AG09319 (cell line): ENCODE measurements around the gene SYF2.

ENCODE experiments used
- DNase-seq: peaks from one replicate; pipeline ENCODE4 v3.0.0-alpha.2; 2010; ENCODE audit warnings: low read depth; ENCODE audit errors: extremely low read depth
- TF ChIP-seq, protein P1 (sequence below): IDR thresholded peaks from 2 replicates; pipeline ENCODE4 v1.5.1; 2011; ENCODE audit warnings: low read depth, mild to moderate bottlenecking, inconsistent platforms, low read length, moderate library complexity

SYF2 gene

DNA sequence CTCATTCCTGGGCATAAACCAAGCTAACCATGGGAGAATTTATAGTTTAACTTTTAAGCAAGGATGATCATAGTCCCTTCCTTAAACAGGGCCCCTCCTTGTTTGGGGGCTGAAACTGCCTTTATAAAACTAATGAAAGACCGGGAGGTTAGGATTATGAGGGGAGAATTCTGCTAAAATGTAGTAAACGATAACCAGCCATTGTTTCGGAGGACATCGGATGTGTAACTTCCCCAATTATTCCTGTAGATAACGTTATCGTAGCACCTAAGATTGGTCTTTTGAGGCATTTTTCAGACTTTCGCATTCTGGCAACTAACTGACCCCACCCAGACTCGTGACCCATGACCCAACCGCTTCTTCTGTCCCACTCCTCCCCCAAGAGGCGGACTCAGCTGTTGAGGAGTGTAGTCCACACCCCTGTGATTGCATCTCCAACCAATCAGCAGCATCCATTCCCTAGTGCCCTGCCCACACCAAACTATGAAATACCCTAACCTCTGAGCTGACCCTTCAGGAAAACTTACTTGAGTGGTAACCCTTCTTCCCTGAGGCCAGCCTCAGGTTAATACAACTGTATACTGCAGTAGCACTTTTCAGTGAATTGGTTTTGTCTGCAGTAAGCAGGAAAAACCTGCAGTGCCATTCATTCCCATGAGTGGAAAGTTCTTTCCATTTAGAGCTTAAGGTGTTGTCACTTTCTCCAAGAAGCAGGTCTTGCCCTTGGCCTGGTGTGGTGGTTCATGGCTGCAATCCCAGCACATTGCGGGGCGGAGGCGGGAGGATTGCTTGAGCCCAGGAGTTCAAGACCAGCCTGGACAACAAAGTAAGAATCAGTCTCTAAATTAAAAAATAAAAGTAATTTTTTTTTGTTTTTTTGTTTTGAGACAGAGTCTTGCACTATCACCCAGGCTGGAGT lies 823 bp upstream of the SYF2 start:
- DNase-seq, result peak; percentile 63
- TF ChIP-seq, protein P1, sequence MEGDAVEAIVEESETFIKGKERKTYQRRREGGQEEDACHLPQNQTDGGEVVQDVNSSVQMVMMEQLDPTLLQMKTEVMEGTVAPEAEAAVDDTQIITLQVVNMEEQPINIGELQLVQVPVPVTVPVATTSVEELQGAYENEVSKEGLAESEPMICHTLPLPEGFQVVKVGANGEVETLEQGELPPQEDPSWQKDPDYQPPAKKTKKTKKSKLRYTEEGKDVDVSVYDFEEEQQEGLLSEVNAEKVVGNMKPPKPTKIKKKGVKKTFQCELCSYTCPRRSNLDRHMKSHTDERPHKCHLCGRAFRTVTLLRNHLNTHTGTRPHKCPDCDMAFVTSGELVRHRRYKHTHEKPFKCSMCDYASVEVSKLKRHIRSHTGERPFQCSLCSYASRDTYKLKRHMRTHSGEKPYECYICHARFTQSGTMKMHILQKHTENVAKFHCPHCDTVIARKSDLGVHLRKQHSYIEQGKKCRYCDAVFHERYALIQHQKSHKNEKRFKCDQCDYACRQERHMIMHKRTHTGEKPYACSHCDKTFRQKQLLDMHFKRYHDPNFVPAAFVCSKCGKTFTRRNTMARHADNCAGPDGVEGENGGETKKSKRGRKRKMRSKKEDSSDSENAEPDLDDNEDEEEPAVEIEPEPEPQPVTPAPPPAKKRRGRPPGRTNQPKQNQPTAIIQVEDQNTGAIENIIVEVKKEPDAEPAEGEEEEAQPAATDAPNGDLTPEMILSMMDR, result no peak

DNA sequence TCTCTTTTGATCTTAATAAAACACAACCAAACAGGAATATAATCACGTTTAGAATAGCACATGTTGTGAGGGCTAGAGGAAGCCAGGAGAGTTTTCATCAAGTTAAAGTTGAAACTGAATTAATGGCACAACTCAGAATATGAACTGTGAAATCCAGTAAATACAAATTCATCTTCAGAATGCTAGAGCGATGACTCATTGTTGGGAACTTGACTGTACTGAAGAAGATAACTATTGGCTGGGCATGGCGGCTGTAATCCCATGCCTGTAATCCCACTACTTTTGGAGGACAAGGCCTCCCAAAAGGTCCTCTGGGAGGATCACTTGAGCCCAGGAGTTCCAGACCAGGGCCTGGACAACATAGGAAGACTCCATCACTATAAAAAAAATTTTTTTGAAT lies 8.8 kb downstream of the SYF2 start:
- TF ChIP-seq, protein P1, result no peak
- no peak for DNase-seq

DNA sequence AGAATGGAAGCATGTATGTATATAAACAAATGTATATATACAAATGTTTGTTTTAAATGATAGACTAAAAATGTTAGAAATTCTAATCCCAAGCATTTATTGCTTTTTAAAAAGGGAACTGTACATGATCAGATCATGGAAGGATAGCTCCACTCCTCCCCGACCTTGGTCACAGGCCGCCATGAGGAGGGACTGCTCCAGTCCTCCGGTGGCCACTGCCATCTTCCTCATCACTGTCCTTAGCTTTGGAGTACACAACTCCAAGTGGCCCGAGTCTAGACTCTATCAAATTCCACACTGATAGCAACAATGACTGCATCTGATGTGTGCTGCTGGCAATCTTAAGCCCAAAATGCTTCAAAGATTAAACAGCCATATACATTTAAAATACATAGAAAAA lies 9.7 kb downstream of the SYF2 start:
- no peak for DNase-seq
- TF ChIP-seq, protein P1, result no peak

DNA sequence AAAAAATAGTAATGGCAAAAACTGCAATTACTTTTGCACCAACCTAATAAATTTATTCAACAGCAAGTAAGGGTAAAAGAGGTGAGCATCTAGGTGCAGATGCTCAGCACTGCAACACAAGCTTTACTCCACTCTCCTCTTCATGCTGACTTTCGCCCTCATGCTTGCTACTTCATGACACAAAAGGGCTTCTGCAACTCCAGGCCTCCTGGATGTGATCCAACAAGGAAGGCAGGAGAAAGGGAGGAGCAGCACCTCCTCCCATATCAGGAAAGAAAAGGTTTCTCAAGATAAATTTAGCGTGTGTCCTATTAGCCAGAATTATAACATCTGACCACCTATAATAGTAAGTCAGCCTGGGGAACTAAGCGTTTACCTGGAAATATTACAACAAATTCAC lies 11.6 kb downstream of the SYF2 start:
- no peak for DNase-seq
- TF ChIP-seq, protein P1, result no peak

DNA sequence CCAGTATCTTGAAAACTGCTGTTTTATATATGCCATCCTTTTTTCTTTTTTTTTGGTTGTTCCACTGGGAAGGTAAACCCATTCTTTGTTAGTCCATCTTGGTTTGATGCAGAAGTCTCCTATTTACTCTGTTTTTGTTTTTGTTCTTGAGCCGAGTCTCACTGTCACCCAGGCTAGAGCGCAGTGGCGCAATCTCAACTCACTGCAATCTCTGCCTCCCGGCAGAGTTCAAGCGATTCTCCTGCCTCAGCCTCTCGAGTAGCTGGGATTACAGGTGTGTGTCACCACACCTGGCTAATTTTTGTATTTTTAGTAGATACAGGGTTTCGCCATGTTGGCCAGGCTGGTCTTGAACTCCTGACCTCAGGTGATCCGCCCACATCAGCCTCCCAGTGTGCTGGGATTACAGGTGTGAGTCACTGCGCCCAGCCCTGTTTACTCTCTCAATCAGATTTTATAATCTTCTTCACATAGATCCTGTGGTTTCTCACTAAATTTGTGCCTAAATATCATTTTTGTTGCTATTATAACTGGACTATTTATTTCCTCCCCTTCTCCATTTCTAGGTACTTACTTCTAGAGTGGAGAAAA lies 12.5 kb downstream of the SYF2 start:
- TF ChIP-seq, protein P1, result no peak
- DNase-seq, result no peak

DNA sequence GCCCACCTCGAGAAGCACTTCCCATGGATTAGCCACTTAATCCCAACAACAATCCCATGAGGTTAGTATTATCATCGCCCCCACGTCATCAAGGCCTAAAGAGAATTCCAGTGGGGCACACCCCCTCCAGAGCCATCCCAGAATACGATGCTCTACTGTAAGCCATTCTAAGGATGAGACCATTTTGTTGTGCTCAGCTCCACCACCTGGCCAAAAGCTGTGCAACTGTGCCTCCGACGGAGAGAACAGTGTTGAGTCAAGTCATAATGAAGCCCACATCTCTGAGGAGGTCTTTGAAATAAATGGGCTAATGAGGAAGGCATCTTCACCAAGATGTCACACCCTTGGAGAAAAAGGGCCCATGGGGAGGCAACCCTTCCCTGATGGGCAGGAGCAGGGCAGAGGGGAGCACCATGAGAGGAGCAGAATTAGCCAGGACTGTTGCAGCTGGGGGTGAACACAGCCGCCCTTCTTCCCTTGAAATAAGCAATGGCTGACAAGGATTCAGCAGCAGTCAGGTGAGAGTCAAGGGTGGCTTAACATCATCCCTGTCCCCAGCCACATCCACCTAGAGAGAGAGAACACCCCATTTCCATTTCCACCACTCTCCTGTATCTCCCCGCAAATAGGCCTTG lies 14.6 kb downstream of the SYF2 start:
- DNase-seq, result no peak
- TF ChIP-seq, protein P1, result no peak

DNA sequence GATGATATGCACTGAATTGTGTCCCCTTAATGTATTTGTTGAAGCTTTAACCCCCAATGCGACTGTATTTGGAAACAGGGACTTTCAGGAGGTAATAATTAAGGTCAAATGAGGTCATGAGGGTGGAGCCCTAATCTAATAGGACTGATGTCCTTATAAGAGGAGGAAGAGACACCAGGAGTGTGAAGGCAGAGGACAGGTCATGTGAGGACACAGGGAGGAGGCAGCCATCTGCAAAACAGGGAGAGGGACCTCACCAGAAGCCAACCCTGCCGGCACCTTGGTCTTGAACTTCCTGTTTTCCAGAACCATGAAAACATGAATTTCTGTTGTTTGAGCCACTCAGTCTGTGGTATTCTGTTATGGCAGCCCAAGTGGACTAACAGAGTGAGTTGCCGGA lies 15.3 kb downstream of the SYF2 start:
- DNase-seq, result no peak
- TF ChIP-seq, protein P1, result no peak
